Coronary artery (tissue), 2 donors: ENCODE data around the gene MORC3.
"Not testable (repeated sequence)": the region's sequence is repeated elsewhere in the genome, so short reads cannot be mapped to it uniquely, and the experiment has no call there.

Experiments used
- DNase-seq: peaks from one replicate; pipeline ENCODE4 v3.0.0-alpha.2; 2017; ENCODE audit warnings: low spot score
- H3K27ac ChIP-seq, 2 donors: fragments of 200-600 bp; sonication (generic); one replicate each; pipeline ENCODE4 v1.5.1; 2016 to 2019
- H3K4me3 ChIP-seq: fragments of 200-600 bp; sonication (generic); 2 replicates; pipeline ENCODE4 v1.5.1; 2016; ENCODE audit warnings: mild to moderate bottlenecking, moderate library complexity
- TF ChIP-seq, protein P1 (sequence below): fragments of 200-600 bp; sonication (generic); IDR thresholded peaks from one replicate; pipeline ENCODE4 v1.5.1; 2019; ENCODE audit warnings: antibody characterized with exemption

The MORC3 gene, protein sequence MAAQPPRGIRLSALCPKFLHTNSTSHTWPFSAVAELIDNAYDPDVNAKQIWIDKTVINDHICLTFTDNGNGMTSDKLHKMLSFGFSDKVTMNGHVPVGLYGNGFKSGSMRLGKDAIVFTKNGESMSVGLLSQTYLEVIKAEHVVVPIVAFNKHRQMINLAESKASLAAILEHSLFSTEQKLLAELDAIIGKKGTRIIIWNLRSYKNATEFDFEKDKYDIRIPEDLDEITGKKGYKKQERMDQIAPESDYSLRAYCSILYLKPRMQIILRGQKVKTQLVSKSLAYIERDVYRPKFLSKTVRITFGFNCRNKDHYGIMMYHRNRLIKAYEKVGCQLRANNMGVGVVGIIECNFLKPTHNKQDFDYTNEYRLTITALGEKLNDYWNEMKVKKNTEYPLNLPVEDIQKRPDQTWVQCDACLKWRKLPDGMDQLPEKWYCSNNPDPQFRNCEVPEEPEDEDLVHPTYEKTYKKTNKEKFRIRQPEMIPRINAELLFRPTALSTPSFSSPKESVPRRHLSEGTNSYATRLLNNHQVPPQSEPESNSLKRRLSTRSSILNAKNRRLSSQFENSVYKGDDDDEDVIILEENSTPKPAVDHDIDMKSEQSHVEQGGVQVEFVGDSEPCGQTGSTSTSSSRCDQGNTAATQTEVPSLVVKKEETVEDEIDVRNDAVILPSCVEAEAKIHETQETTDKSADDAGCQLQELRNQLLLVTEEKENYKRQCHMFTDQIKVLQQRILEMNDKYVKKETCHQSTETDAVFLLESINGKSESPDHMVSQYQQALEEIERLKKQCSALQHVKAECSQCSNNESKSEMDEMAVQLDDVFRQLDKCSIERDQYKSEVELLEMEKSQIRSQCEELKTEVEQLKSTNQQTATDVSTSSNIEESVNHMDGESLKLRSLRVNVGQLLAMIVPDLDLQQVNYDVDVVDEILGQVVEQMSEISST

DNA sequence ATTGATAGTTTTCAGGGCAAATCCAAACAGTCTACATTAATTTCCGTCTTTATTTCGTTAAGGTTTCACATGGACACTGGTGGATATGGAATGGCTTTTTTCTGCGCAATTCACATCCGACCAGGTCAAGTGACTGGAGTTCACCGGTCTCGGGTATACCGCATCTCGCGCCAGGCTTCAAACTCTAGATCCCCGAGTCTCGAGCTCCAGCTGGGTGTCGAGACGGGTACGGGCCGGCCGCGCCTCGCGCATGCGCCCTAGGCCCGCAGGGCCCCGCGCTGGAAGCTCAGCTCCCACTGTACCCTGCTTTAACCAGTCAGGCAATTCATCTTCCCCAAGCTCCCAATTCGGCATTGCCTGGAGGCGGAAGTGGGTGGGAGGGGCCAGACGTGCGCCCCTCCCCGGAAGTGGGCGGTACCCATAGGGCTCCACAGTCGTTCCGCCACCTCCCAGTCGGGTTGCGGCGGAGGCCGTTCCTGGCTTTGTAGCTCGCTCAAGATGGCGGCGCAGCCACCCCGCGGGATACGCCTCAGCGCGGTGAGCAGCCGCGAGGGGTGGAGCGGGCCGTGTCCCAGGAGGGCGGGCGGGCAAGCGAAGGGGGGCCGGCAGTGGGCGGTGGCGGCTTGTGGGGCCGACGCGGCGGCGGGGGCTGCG is at the start of gene MORC3:
Gene MORC3, plus strand, starts transcription at position 431 of the 654 bp plus-strand sequence. Its CDS starts 68 bp downstream, at position 499.
- H3K27ac ChIP-seq = peak within 1 kb of the TSS; percentile 98 to 99
- H3K4me3 ChIP-seq = peak within 1 kb of the TSS; percentile 95
- DNase-seq = peak; percentile 99
- TF ChIP-seq, protein P1, sequence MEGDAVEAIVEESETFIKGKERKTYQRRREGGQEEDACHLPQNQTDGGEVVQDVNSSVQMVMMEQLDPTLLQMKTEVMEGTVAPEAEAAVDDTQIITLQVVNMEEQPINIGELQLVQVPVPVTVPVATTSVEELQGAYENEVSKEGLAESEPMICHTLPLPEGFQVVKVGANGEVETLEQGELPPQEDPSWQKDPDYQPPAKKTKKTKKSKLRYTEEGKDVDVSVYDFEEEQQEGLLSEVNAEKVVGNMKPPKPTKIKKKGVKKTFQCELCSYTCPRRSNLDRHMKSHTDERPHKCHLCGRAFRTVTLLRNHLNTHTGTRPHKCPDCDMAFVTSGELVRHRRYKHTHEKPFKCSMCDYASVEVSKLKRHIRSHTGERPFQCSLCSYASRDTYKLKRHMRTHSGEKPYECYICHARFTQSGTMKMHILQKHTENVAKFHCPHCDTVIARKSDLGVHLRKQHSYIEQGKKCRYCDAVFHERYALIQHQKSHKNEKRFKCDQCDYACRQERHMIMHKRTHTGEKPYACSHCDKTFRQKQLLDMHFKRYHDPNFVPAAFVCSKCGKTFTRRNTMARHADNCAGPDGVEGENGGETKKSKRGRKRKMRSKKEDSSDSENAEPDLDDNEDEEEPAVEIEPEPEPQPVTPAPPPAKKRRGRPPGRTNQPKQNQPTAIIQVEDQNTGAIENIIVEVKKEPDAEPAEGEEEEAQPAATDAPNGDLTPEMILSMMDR = no peak

DNA sequence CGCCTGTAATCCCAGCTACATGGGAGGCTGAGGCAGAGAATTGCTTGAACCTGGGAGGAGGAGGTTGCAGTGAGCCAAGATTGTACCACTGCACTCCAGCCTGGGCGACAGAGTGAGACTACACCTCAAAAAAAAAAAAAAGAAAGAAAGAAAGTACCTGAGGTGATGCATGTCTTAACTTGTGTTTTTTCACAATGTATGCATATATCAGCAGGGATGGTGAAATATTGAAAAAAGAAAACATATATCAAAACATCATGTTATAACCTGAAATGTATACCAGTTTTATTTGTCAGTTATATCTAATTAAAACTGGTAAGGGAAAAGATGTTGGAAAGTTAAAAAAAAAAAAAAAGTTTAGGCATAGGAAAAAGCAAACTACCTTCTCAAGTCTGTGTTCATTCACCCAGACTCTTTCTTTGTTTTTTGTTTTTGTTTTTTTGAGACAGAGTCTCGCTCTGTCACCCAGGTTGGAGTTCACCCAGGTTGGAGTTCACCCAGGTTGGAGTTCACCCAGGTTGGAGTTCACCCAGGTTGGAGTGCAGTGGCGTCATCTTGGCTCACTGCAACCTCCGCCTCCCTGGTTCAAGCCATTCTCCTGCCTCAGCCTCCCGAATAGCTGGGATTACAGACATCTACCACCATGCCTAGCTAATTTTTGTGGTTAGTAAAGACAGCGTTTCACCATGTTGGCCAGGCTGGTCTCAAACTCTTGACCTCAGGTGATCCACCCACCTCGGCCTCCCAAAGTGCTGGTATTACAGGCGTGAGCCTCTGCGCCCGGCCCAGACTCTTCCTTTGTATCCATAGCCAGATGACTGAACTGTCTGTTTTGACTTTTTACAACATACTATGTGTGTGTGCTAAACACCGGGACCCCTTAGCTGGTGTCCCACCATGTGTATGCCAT is 49.0 kb upstream of the MORC3 start:
- H3K4me3 ChIP-seq, H3K27ac ChIP-seq, DNase-seq: not testable (repeated sequence)

DNA sequence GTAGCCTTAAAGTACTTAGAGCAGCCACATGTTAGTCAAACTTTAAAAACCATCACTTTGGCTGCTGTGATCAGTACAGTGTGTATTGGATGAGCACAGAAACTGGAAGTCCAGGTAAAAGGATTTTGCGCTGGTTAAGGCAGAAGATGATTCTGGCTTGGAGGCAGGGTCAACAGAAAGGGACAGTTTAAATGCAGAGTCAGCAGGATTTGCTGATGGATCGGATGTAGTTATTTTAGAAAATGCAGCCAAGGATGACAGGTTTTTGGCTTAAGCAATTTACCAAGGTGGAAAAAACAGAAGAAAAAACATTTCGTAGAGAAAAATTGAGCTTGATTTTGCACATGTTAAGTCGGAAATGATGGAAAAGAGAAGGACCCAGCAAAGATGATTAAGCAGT is 45.9 kb upstream of the MORC3 start:
- Histone ChIP-seq H3K27ac (no peak overlapping the region), H3K4me3 (no peak overlapping the region)
- no peak for DNase-seq
- TF ChIP-seq, protein P1 = no peak

DNA sequence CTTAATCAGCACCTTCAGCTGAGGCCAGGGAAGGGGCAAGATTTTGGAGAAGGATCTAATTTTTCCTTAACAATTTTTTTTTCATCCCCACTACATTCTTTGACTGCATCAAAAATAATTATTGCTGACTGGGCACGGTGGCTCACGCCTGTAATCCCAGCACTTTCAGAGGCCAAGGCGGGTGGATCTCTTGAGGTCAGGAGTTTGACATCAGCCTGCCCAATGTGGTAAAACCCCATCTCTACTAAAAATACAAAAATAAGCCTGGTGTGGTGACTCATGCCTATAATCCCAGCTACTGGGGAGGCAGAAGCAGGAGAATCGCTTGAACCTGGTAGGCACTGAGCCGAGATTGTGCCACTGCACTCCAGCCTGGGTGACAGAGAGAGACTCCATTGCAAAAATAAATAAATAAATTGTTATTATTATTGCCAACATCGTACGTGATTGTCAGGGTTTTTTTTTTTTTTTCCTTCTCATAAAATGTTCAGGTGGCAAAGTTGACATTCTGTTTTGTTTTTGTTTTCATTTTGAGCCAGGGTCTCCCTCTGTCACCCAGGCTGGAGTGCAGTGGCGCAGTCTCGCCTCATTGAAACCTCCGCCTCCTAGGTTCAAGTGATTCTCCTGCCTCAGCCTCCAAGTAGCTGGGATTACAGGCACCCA is 37.3 kb upstream of the MORC3 start:
- DNase-seq = no peak
- Histone ChIP-seq H3K4me3 (no peak overlapping the region), H3K27ac (no peak overlapping the region)
- TF ChIP-seq, protein P1 = no peak

DNA sequence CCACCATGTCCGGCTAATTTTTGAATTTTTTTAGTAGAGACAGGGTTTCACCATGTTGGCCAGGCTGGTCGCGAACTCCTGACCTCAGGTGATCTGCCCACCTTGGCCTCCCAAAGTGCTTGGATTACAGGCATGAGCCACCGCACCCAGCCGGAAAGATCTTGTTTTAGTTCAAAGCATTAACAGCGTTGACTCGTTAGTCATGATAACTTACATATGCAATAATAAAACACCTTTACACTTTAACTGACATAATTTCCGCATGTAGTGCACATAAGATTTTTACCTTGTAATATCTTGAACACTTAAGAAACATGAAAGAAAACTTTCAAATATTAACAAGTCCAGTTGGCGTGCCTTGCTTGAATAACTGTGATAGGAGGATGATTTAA is 36.8 kb upstream of the MORC3 start:
- not testable (repeated sequence) for H3K27ac ChIP-seq, DNase-seq, H3K4me3 ChIP-seq

DNA sequence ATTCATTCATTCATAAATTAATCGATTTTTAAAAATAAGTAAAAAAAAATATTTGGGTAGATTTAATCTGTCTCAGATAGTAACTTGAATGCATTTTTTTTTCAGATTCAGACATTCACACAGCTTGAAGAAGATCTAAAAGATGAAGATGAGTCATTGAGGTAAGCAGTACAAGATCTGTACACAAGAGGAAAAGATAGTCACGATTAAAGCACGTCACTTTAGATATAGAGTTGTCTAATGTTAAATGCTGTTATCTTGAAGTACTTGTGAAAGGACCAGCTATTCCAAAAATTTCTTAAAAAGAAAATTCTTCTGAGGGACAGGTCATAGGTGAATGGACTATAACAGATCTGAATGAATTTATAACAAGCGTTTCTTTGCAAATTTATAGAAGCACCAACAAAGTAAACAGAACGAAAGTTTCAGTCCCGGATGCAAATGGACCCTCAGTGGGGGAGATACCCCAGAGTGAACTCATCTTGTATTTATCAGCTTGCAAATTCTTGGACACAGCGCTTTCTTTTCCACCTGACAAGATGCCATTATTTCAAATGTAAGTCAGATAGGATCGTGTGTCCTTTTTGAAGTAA is 31.2 kb upstream of the MORC3 start:
- DNase-seq = no peak
- Histone ChIP-seq H3K4me3 (no peak overlapping the region), H3K27ac (no peak overlapping the region)
- TF ChIP-seq, protein P1 = no peak

DNA sequence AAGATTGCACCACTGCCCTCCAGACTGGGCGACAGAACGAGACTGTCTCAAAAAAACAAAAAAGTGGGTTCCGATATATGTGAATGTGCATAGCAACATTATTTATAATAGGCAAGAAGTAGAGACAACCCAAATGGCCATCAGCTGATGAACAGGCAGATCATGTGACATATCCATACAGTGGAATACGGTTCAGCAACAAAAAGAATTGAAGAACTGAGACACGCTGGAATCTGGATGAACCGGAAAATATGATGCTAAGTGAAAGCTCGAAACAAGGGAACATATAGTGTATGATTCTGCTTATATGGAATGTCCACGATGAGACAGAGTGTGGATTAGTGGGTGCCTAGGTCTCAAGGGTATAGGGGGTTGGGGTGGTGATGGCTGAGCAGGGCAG is 28.5 kb upstream of the MORC3 start:
- TF ChIP-seq, protein P1 = no peak
- no peak for DNase-seq
- Histone ChIP-seq H3K4me3 (no peak overlapping the region), H3K27ac (no peak overlapping the region)
